ENCODE measurements around the gene CLNK.

GRCh38 chr4:10623862-10624261 is 60.7 kb downstream of the CLNK start:
- TF ChIP-seq MAFK (conservative IDR thresholded peaks at IDR 0.05 in 1 of 2, IDR thresholded peaks at IDR 0.05 in 1 of 2; ENCODE audit: low read length in 2 of 2) (no peak), ZFP37 (CRISPR knock-in tag; IDR thresholded peaks at IDR 0.05; ENCODE audit: borderline replicate concordance) (no peak)
